SK-N-SH treated with all-trans-retinoic acid at 6 μM for 48 hours (cell line): ENCODE measurements around the gene FIGNL2.
"Not testable (repeated sequence)": the region's sequence is repeated elsewhere in the genome, so short reads cannot be mapped to it uniquely, and the experiment has no call there.

Experiments
- ATAC-seq: fragments of 200-7000 bp; cut with Tn5 transposase; 3 replicates; pipeline ENCODE4 v1.9.1; 2020; ENCODE audit warnings: mild to moderate bottlenecking, moderate library complexity
- BACH2 ChIP-seq: fragments of 250-450 bp; sonication (Bioruptor Pico); IDR thresholded peaks from 2 replicates; pipeline ENCODE4 v1.9.0; 2021; ENCODE audit warnings: mild to moderate bottlenecking, borderline replicate concordance
- CREB5 ChIP-seq: fragments of 250-450 bp; sonication (Bioruptor Pico); IDR thresholded peaks from 2 replicates; pipeline ENCODE4 v1.5.1; 2020; ENCODE audit warnings: low read depth, mild to moderate bottlenecking, moderate library complexity
- CSDC2 ChIP-seq: fragments of 250-450 bp; sonication (Bioruptor Pico); IDR thresholded peaks from 2 replicates; pipeline ENCODE4 v1.5.0; 2020; ENCODE audit warnings: mild to moderate bottlenecking, moderate library complexity
- GLIS3 ChIP-seq: fragments of 250-450 bp; sonication (Bioruptor Pico); IDR thresholded peaks from 2 replicates; pipeline ENCODE4 v1.5.0; 2020; ENCODE audit warnings: mild to moderate bottlenecking, moderate library complexity
- OSR1 ChIP-seq: fragments of 250-450 bp; sonication (Bioruptor Pico); IDR thresholded peaks from 2 replicates; pipeline ENCODE4 v1.8.0; 2022; ENCODE audit warnings: moderate library complexity, mild to moderate bottlenecking, inconsistent platforms
- PATZ1 ChIP-seq: fragments of 250-450 bp; sonication (Bioruptor Pico); IDR thresholded peaks from 2 replicates; pipeline ENCODE4 v1.8.0; 2020; ENCODE audit warnings: mild to moderate bottlenecking, moderate library complexity, borderline replicate concordance
- PPARA ChIP-seq: fragments of 250-450 bp; sonication (Bioruptor Pico); IDR thresholded peaks from 2 replicates; pipeline ENCODE4 v1.5.0; 2020; ENCODE audit warnings: mild to moderate bottlenecking, borderline replicate concordance
- RARB ChIP-seq: fragments of 250-450 bp; sonication (Bioruptor Pico); IDR thresholded peaks from 2 replicates; pipeline ENCODE4 v1.8.0; 2021; ENCODE audit warnings: mild to moderate bottlenecking, moderate library complexity
- TCF4 ChIP-seq: fragments of 250-450 bp; sonication (Bioruptor Pico); IDR thresholded peaks from 2 replicates; pipeline ENCODE4 v1.8.0; 2021; ENCODE audit warnings: mild to moderate bottlenecking, moderate library complexity, borderline replicate concordance
- TOX ChIP-seq: fragments of 250-450 bp; sonication (Bioruptor Pico); IDR thresholded peaks from 2 replicates; pipeline ENCODE4 v1.8.0; 2021; ENCODE audit warnings: mild to moderate bottlenecking, moderate library complexity, borderline replicate concordance
- ZC3H10 ChIP-seq: fragments of 250-450 bp; sonication (Bioruptor Pico); IDR thresholded peaks from 2 replicates; pipeline ENCODE4 v1.5.1; 2021; ENCODE audit warnings: mild to moderate bottlenecking, moderate library complexity
- ZFP3 ChIP-seq: fragments of 250-450 bp; sonication (Bioruptor Pico); IDR thresholded peaks from 2 replicates; pipeline ENCODE4 v1.5.0; 2020; ENCODE audit warnings: mild to moderate bottlenecking, moderate library complexity
- ZFP30 ChIP-seq: fragments of 450-650 bp; formaldehyde crosslinking; IDR thresholded peaks from 2 replicates; pipeline ENCODE4 v1.5.0; 2022; ENCODE audit warnings: mild to moderate bottlenecking, moderate library complexity
- ZNF565 ChIP-seq: fragments of 450-650 bp; formaldehyde crosslinking; conservative IDR thresholded peaks from 2 replicates; pipeline ENCODE4 v1.5.0; 2020; ENCODE audit warnings: low read depth, mild to moderate bottlenecking, moderate library complexity
- ZNF70 ChIP-seq: fragments of 450-650 bp; formaldehyde crosslinking; IDR thresholded peaks from 2 replicates; pipeline ENCODE4 v1.5.0; 2020; ENCODE audit warnings: mild to moderate bottlenecking, moderate library complexity
- TF ChIP-seq, protein P1 (sequence below): fragments of 250-450 bp; sonication (Bioruptor Pico); IDR thresholded peaks from 2 replicates; pipeline ENCODE4 v1.5.1; 2021; ENCODE audit warnings: mild to moderate bottlenecking, moderate library complexity
- TF ChIP-seq, protein P2 (sequence below): fragments of 250-450 bp; sonication (Bioruptor Pico); IDR thresholded peaks from 2 replicates; pipeline ENCODE4 v1.5.0; 2020; ENCODE audit warnings: mild to moderate bottlenecking, moderate library complexity
- TF ChIP-seq, protein P3 (sequence below): fragments of 250-450 bp; sonication (Bioruptor Pico); IDR thresholded peaks from 2 replicates; pipeline ENCODE4 v1.8.0; 2021; ENCODE audit warnings: low read depth, mild to moderate bottlenecking, moderate library complexity, borderline replicate concordance

Gene FIGNL2

DNA sequence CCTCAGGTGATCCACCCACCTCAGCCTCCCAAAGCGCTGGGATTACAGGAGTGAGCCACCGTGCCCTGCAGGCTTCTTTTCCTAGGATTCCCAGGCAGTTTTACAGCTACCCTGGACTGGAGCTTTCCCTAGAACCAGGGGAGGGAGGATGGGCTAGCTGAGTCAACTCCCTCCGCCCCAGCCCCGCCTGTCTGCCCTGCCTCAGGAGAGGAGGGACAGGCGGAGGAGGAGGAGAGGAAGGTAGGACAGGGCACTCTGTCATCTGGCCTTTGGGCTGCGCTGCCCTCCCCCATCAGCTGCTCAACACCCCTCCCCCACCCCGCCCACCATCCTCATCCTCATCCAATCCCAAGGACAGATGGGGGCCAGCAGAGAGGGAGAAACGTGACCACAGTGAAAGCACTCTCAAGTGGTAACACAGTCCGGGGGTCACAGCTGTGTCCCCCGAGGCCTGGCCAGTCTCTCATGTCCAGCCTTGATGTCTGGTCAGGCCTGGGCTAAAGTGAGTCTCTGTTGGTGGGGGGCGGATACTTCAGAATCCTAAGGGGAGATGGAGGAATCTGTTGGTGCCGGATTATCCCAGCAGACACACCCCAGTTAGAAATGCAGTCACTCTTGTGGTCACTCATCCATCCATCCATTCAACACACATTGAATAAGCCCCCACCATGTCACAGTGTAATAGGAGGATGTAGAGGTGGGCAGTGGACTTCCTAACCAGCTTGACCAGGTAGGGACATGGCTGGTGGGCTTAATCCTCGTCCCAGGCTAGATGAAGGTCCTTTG lies 12.3 kb downstream of the FIGNL2 start:
- TF ChIP-seq PATZ1 (CRISPR knock-in tag) (no peak), ZFP3 (no peak), CSDC2 (no peak), RARB (no peak)
- TF ChIP-seq, protein P1, sequence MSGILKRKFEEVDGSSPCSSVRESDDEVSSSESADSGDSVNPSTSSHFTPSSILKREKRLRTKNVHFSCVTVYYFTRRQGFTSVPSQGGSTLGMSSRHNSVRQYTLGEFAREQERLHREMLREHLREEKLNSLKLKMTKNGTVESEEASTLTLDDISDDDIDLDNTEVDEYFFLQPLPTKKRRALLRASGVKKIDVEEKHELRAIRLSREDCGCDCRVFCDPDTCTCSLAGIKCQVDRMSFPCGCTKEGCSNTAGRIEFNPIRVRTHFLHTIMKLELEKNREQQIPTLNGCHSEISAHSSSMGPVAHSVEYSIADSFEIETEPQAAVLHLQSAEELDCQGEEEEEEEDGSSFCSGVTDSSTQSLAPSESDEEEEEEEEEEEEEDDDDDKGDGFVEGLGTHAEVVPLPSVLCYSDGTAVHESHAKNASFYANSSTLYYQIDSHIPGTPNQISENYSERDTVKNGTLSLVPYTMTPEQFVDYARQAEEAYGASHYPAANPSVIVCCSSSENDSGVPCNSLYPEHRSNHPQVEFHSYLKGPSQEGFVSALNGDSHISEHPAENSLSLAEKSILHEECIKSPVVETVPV (CRISPR knock-in tag) = no peak
- ATAC-seq = no peak

DNA sequence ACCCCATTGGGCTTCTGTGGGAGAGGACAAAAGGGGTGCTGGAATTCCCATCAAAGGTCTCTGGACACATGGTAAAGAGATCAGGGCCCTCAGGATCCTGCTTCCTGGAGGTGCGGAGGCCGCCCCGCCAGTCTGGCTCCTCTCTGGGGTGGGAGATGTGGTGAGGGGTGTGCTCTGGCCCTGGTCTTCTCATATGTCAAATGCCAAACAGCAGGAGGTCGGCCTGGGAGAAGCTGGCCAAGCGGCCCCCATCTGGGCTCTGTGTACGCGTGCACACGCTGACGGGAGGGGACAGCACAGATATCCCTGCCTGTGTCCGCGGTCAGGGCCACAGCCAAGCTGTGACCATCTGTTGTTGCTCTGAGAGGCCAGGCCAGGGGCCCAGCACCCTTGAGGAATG lies 14.1 kb downstream of the FIGNL2 start:
- TF ChIP-seq RARB (no peak), ZNF70 (CRISPR knock-in tag) (no peak), PPARA (CRISPR knock-in tag) (no peak), TOX (CRISPR knock-in tag) (no peak)
- TF ChIP-seq, protein P1 (CRISPR knock-in tag) = no peak
- TF ChIP-seq, all 23 proteins: peak for 0
- ATAC-seq = no peak

- no peak for ATAC-seq
- no peak for TF ChIP-seq OSR1 (CRISPR knock-in tag)
- TF ChIP-seq GLIS3 (CRISPR knock-in tag) = no peak
- TF ChIP-seq ZNF70 (CRISPR knock-in tag) = no peak
- no peak for TF ChIP-seq ZFP3
- no peak for TF ChIP-seq ZFP30 (CRISPR knock-in tag)
- no peak for TF ChIP-seq ZNF565 (CRISPR knock-in tag)
- TF ChIP-seq BACH2 (CRISPR knock-in tag) = no peak
- no peak for TF ChIP-seq PPARA (CRISPR knock-in tag)
- TF ChIP-seq CSDC2 = no peak
- no peak for TF ChIP-seq ZC3H10 (CRISPR knock-in tag)
- no peak for TF ChIP-seq TCF4 (CRISPR knock-in tag)
Observed at GRCh38 chr12:51833448-51834227, 14.9 kb downstream of the FIGNL2 start.

DNA sequence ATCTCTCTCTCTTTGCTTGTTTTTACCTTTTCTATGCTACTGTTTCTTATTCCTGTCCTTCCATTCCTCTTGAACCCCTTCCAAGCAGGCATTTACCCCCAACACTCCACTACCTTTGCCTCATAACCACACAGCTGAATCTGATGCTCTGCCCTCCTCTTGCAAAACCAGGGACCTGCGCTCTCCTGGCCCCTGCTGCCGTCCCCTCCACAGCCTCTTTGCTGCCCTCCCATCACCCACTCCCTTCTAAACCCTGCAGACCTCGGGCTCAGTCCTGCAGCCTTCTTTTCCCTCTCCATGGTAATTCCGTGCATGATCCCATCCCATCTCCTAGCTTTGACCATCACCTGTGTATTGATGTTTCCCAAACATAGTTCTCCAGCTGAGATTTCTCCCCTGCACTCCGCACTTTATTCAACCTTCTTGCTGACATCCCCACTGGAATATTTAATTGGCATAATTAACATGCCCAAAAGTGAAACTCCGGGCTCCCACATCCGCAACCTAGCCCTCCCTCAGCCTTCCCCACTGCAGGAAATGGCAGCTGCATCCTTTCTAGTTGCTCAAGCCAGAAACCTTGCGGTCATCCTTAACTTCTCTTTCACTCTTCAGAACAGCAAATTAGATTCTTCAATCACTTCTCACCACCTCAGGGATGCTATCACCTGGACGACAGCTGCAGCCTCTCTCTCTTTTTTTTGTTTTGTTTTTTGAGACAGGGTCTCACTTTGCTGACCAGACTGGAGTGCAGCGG lies 16.0 kb downstream of the FIGNL2 start:
- TF ChIP-seq, protein P2, sequence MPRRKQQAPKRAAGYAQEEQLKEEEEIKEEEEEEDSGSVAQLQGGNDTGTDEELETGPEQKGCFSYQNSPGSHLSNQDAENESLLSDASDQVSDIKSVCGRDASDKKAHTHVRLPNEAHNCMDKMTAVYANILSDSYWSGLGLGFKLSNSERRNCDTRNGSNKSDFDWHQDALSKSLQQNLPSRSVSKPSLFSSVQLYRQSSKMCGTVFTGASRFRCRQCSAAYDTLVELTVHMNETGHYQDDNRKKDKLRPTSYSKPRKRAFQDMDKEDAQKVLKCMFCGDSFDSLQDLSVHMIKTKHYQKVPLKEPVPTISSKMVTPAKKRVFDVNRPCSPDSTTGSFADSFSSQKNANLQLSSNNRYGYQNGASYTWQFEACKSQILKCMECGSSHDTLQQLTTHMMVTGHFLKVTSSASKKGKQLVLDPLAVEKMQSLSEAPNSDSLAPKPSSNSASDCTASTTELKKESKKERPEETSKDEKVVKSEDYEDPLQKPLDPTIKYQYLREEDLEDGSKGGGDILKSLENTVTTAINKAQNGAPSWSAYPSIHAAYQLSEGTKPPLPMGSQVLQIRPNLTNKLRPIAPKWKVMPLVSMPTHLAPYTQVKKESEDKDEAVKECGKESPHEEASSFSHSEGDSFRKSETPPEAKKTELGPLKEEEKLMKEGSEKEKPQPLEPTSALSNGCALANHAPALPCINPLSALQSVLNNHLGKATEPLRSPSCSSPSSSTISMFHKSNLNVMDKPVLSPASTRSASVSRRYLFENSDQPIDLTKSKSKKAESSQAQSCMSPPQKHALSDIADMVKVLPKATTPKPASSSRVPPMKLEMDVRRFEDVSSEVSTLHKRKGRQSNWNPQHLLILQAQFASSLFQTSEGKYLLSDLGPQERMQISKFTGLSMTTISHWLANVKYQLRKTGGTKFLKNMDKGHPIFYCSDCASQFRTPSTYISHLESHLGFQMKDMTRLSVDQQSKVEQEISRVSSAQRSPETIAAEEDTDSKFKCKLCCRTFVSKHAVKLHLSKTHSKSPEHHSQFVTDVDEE = no peak
- no peak for TF ChIP-seq TCF4 (CRISPR knock-in tag)
- TF ChIP-seq, protein P3, sequence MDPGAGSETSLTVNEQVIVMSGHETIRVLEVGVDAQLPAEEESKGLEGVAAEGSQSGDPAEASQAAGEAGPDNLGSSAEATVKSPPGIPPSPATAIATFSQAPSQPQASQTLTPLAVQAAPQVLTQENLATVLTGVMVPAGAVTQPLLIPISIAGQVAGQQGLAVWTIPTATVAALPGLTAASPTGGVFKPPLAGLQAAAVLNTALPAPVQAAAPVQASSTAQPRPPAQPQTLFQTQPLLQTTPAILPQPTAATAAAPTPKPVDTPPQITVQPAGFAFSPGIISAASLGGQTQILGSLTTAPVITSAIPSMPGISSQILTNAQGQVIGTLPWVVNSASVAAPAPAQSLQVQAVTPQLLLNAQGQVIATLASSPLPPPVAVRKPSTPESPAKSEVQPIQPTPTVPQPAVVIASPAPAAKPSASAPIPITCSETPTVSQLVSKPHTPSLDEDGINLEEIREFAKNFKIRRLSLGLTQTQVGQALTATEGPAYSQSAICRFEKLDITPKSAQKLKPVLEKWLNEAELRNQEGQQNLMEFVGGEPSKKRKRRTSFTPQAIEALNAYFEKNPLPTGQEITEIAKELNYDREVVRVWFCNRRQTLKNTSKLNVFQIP (CRISPR knock-in tag) = no peak
- no peak for TF ChIP-seq CREB5
- TF ChIP-seq ZNF70 (CRISPR knock-in tag) = no peak
- no peak for TF ChIP-seq BACH2 (CRISPR knock-in tag)
- no peak for TF ChIP-seq CSDC2
- no peak for TF ChIP-seq GLIS3 (CRISPR knock-in tag)
- TF ChIP-seq PPARA (CRISPR knock-in tag) = no peak
- no peak for ATAC-seq

DNA sequence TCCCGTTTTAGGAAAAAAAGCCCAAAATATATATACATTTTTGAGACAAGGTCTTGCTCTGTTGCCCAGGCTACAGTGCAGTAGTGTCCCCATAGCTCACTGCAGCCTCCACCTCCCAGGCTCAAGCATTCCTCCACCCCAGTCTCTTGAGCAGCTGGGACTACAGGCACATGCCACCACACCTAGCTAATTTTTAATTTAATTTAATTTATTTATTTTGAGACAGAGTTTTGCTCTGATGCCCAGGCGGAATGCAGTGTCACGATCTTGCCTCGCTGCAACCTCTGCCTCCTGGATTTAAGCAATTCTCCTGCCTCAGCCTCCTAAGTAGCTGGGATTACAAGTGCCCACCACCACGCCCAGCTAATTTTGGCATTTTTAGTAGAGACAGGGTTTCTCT lies 16.7 kb downstream of the FIGNL2 start:
- ATAC-seq = not testable (repeated sequence)
